D721Med (cell line): ENCODE results near the gene SNRPF.

Source experiments
- DNase-seq: peaks from one replicate; pipeline ENCODE4 v3.0.0; 2011; ENCODE audit warnings: low spot score; ENCODE audit not compliant: insufficient read length
- FAIRE-seq: peaks from 2 replicates; lab custom pipeline; 2011; peaks lifted over from hg19 to GRCh38; lab: Jason Lieb, UNC
- CTCF ChIP-seq: IDR thresholded peaks from 2 replicates; pipeline ENCODE4 v1.5.1; 2012; ENCODE audit warnings: mild to moderate bottlenecking, control low read depth; ENCODE audit not compliant: insufficient read depth; ENCODE audit errors: missing control alignments

SNRPF gene

GRCh38 chr12:95859344-95859816 is 628 bp downstream of the SNRPF start:
- DNase-seq (no peak), FAIRE-seq (no peak)
- no peak for TF ChIP-seq CTCF

- FAIRE-seq (no peak), DNase-seq (no peak)
- no peak for TF ChIP-seq CTCF
These were observed 1.4 kb downstream of the SNRPF start for GRCh38 chr12:95859947-95860850.

- DNase-seq (no peak), FAIRE-seq (no peak)
- TF ChIP-seq CTCF, result no peak
These were observed 3.3 kb downstream of the SNRPF start for GRCh38 chr12:95862038-95862437.

GRCh38 chr12:95863337-95863736 is 4.6 kb downstream of the SNRPF start:
- DNase-seq (no peak), FAIRE-seq (no peak)
- TF ChIP-seq CTCF, result no peak

GRCh38 chr12:95870897-95871296 is 12.1 kb downstream of the SNRPF start:
- FAIRE-seq (no peak), DNase-seq (no peak)
- no peak for TF ChIP-seq CTCF

GRCh38 chr12:95874452-95874851 is 15.7 kb downstream of the SNRPF start:
- FAIRE-seq (no peak), DNase-seq (no peak)
- no peak for TF ChIP-seq CTCF

- no peak for TF ChIP-seq CTCF
- no peak for FAIRE-seq
- DNase-seq, result no peak
These were observed 18.9 kb downstream of the SNRPF start for GRCh38 chr12:95877622-95878021.
